Measurements from ENCODE around the gene CDH4.

- TF ChIP-seq POLR2A (IDR thresholded peaks at IDR 0.05; ENCODE audit: low read length) = no peak
- TF ChIP-seq GATA1 (IDR thresholded peaks at IDR 0.05; ENCODE audit: low read depth, low read length) = no peak
These were observed 49.9 kb downstream of the CDH4 start for GRCh38 chr20:61301711-61302525.
